DND-41 (cell line): ENCODE results near the gene DAB2.

ENCODE experiments used
- ATAC-seq: fragments of 200-7000 bp; cut with Tn5 transposase; 3 replicates; pipeline ENCODE4 v1.9.1; 2021; ENCODE audit warnings: low read depth; ENCODE audit not compliant: insufficient read depth
- DNase-seq: peaks from one replicate; pipeline ENCODE4 v3.0.0-alpha.2; 2020
- H2AFZ ChIP-seq: 2 replicates; pipeline ENCODE4 v1.6.0; 2012; ENCODE audit warnings: low read depth, low read length
- H3K27ac ChIP-seq: 2 replicates; pipeline ENCODE4 v1.5.1; 2012; ENCODE audit warnings: low read length, inconsistent platforms
- H3K27me3 ChIP-seq: fragments of 200-600 bp; sonication (generic); 2 replicates; pipeline ENCODE4 v1.6.0; 2012; ENCODE audit warnings: low read length, mild to moderate bottlenecking, inconsistent platforms; ENCODE audit not compliant: insufficient read depth, poor library complexity
- H3K36me3 ChIP-seq: 2 replicates; pipeline ENCODE4 v1.5.1; 2012; ENCODE audit warnings: low read length, inconsistent platforms; ENCODE audit not compliant: insufficient read depth
- H3K4me1 ChIP-seq: 2 replicates; pipeline ENCODE4 v1.5.1; 2012; ENCODE audit warnings: mild to moderate bottlenecking, low read length; ENCODE audit not compliant: insufficient read depth
- H3K4me2 ChIP-seq: 2 replicates; pipeline ENCODE4 v1.6.0; 2012; ENCODE audit warnings: mild to moderate bottlenecking, moderate library complexity, low read length, inconsistent platforms; ENCODE audit not compliant: insufficient read depth
- H3K4me3 ChIP-seq, 2 experiments: fragments of 200-600 bp in 1 of 2; shearing (Covaris generic) in 1 of 2; 2 replicates each; pipeline ENCODE4 v1.5.1; 2012 to 2016; ENCODE audit warnings: inconsistent platforms in 2 of 2, low read length in 2 of 2, mild to moderate bottlenecking in 2 of 2, low read depth in 1 of 2, moderate library complexity in 1 of 2
- H3K79me2 ChIP-seq: 2 replicates; pipeline ENCODE4 v1.6.0; 2012; ENCODE audit warnings: low read length, inconsistent platforms; ENCODE audit not compliant: insufficient read depth
- H3K9ac ChIP-seq: 2 replicates; pipeline ENCODE4 v1.6.0; 2012; ENCODE audit warnings: low read depth, mild to moderate bottlenecking, inconsistent platforms, low read length, moderate library complexity
- H3K9me3 ChIP-seq: 2 replicates; pipeline ENCODE4 v1.5.1; 2012; ENCODE audit warnings: low read length, moderate library complexity, mild to moderate bottlenecking, inconsistent platforms; ENCODE audit not compliant: insufficient read depth, severe bottlenecking
- H4K20me1 ChIP-seq: 2 replicates; pipeline ENCODE4 v1.6.0; 2012; ENCODE audit warnings: low read length; ENCODE audit not compliant: insufficient read depth
- CTCF ChIP-seq: IDR thresholded peaks from 2 replicates; pipeline ENCODE4 v1.5.1; 2012; ENCODE audit warnings: borderline replicate concordance, low read length, moderate library complexity, mild to moderate bottlenecking; ENCODE audit not compliant: poor library complexity, severe bottlenecking; ENCODE audit errors: extremely low read depth
- EZH2 ChIP-seq: IDR thresholded peaks from 3 replicates; pipeline ENCODE4 v1.6.1; 2012; ENCODE audit warnings: borderline replicate concordance, low read depth, mild to moderate bottlenecking, moderate library complexity, low read length, inconsistent platforms; ENCODE audit not compliant: severe bottlenecking

Gene DAB2

GRCh38 chr5:39449591-39449990 is 24.8 kb upstream of the DAB2 start:
- no peak overlapping the region for H3K4me2 ChIP-seq
- DNase-seq = no peak
- no peaks in the 10 kb centered on the region for H3K36me3 ChIP-seq
- no peaks in the 10 kb centered on the region for H3K79me2 ChIP-seq
- H2AFZ ChIP-seq = no peak overlapping the region
- no peaks in the 10 kb centered on the region for H3K4me1 ChIP-seq
- H3K9me3 ChIP-seq = no peaks in the 10 kb centered on the region
- H3K27ac ChIP-seq = no peak overlapping the region
- H3K4me3 ChIP-seq = no peak overlapping the region
- H4K20me1 ChIP-seq = no peaks in the 10 kb centered on the region
- H3K9ac ChIP-seq = no peak overlapping the region
- no peak for ATAC-seq
- no peak for TF ChIP-seq EZH2
- TF ChIP-seq CTCF = no peak
- H3K27me3 ChIP-seq = peaks cover 9% of the 10 kb centered on the region

GRCh38 chr5:39448506-39449128 is 23.8 kb upstream of the DAB2 start:
- H3K36me3 ChIP-seq = no peaks in the 10 kb centered on the region
- no peak overlapping the region for H2AFZ ChIP-seq
- H3K9ac ChIP-seq = no peak overlapping the region
- H3K4me2 ChIP-seq = no peak overlapping the region
- H3K9me3 ChIP-seq = no peaks in the 10 kb centered on the region
- H3K4me1 ChIP-seq = no peaks in the 10 kb centered on the region
- H3K27me3 ChIP-seq = peaks cover under 1% of the 10 kb centered on the region
- no peak for TF ChIP-seq EZH2
- no peak for TF ChIP-seq CTCF
- H3K79me2 ChIP-seq = no peaks in the 10 kb centered on the region
- DNase-seq = no peak
- no peak overlapping the region for H3K4me3 ChIP-seq
- no peak for ATAC-seq
- no peak overlapping the region for H3K27ac ChIP-seq
- H4K20me1 ChIP-seq = no peaks in the 10 kb centered on the region

GRCh38 chr5:39447968-39448367 is 23.2 kb upstream of the DAB2 start:
- Histone ChIP-seq H3K4me3 (no peak overlapping the region), H3K4me2 (no peak overlapping the region), H3K27ac (no peak overlapping the region), H3K27me3 (no peaks in the 10 kb centered on the region), H2AFZ (no peak overlapping the region), H4K20me1 (no peaks in the 10 kb centered on the region), H3K4me1 (no peaks in the 10 kb centered on the region), H3K9me3 (no peaks in the 10 kb centered on the region), H3K9ac (no peak overlapping the region), H3K36me3 (no peaks in the 10 kb centered on the region), H3K79me2 (no peaks in the 10 kb centered on the region)
- ATAC-seq (no peak), DNase-seq (no peak)
- TF ChIP-seq EZH2 (no peak), CTCF (no peak)
